ENCODE data around the gene PRKCZ.

The PRKCZ gene

GRCh38 chr1:2039251-2039650, 11.0 kb upstream of the PRKCZ start:
- Histone ChIP-seq H3K27me3 (ENCODE audit: control insufficient read depth, insufficient read depth, low read length) (no peaks in the 10 kb centered on the region), H3K36me3 (ENCODE audit: control insufficient read depth, insufficient read depth, low read length) (no peaks in the 10 kb centered on the region), H3K27ac (no peak overlapping the region)

GRCh38 chr1:2041305-2041704, 8.9 kb upstream of the PRKCZ start:
- no peak overlapping the region for H3K27ac ChIP-seq
- TF ChIP-seq CTCF (IDR thresholded peaks at IDR 0.05), result no peak

More at GRCh38 chr1:2039251-2039650, 11.0 kb upstream of the PRKCZ start:
- H3K4me1 ChIP-seq, result no peaks in the 10 kb centered on the region
- H3K4me3 ChIP-seq (ENCODE audit: low read depth, low read length), result no peak overlapping the region
- H3K4me2 ChIP-seq (ENCODE audit: low read length), result no peak overlapping the region
- no peaks in the 10 kb centered on the region for H3K9me3 ChIP-seq (ENCODE audit: control insufficient read depth, low read length)
- TF ChIP-seq CTCF (IDR thresholded peaks at IDR 0.05), result no peak
- no peak overlapping the region for H2AFZ ChIP-seq
- no peak overlapping the region for H3K9ac ChIP-seq
- no peaks in the 10 kb centered on the region for H3K79me2 ChIP-seq

GRCh38 chr1:2041887-2042286, 8.3 kb upstream of the PRKCZ start:
- Histone ChIP-seq H3K9ac (no peak overlapping the region), H3K36me3 (ENCODE audit: control insufficient read depth, insufficient read depth, low read length) (no peaks in the 10 kb centered on the region), H3K27ac (no peak overlapping the region), H2AFZ (no peak overlapping the region), H3K9me3 (ENCODE audit: control insufficient read depth, low read length) (no peaks in the 10 kb centered on the region), H3K4me3 (ENCODE audit: low read depth, low read length) (no peak overlapping the region), H3K79me2 (no peaks in the 10 kb centered on the region), H3K4me2 (ENCODE audit: low read length) (no peak overlapping the region), H3K27me3 (ENCODE audit: control insufficient read depth, insufficient read depth, low read length) (no peaks in the 10 kb centered on the region), H3K4me1 (no peaks in the 10 kb centered on the region)
- no peak for TF ChIP-seq CTCF (IDR thresholded peaks at IDR 0.05)

More at GRCh38 chr1:2041305-2041704, 8.9 kb upstream of the PRKCZ start:
- H3K79me2 ChIP-seq, result no peaks in the 10 kb centered on the region
- no peak overlapping the region for H2AFZ ChIP-seq
- no peaks in the 10 kb centered on the region for H3K9me3 ChIP-seq (ENCODE audit: control insufficient read depth, low read length)
- H3K4me3 ChIP-seq (ENCODE audit: low read depth, low read length), result no peak overlapping the region
- no peak overlapping the region for H3K4me2 ChIP-seq (ENCODE audit: low read length)
- no peaks in the 10 kb centered on the region for H3K27me3 ChIP-seq (ENCODE audit: control insufficient read depth, insufficient read depth, low read length)
- no peak overlapping the region for H3K9ac ChIP-seq
- no peaks in the 10 kb centered on the region for H3K36me3 ChIP-seq (ENCODE audit: control insufficient read depth, insufficient read depth, low read length)
- no peaks in the 10 kb centered on the region for H3K4me1 ChIP-seq

- no peak overlapping the region for H3K4me3 ChIP-seq (ENCODE audit: low read depth, low read length)
- no peak overlapping the region for H2AFZ ChIP-seq
- TF ChIP-seq CTCF (IDR thresholded peaks at IDR 0.05), result no peak
- no peak overlapping the region for H3K9ac ChIP-seq
- H3K27ac ChIP-seq, result no peak overlapping the region
- H3K4me2 ChIP-seq (ENCODE audit: low read length), result no peak overlapping the region
- H3K4me1 ChIP-seq, result no peaks in the 10 kb centered on the region
- H3K36me3 ChIP-seq (ENCODE audit: control insufficient read depth, insufficient read depth, low read length), result no peaks in the 10 kb centered on the region
- H3K9me3 ChIP-seq (ENCODE audit: control insufficient read depth, low read length), result no peaks in the 10 kb centered on the region
- H3K79me2 ChIP-seq, result no peaks in the 10 kb centered on the region
- H3K27me3 ChIP-seq (ENCODE audit: control insufficient read depth, insufficient read depth, low read length), result no peaks in the 10 kb centered on the region
Observed at GRCh38 chr1:2042830-2043773, 7.1 kb upstream of the PRKCZ start.

Measured in parathyroid adenoma (tissue), 2 donors.